Activated naive CD4-positive, alpha-beta T cell treated with anti-CD3 and anti-CD28 coated beads, Interleukin-2, amount 50 U/mL, for 72 hours (primary cell): ENCODE measurements around the gene VRK1. TPM values are rescaled to one million over a fixed set of nuclear protein-coding genes. Genes with fewer than 3 reads are reported as not detected.
"Not testable (repeated sequence)": the region's sequence is repeated elsewhere in the genome, so short reads cannot be mapped to it uniquely, and the experiment has no call there.

Source experiments
- ATAC-seq, 2 donors: fragments of 150-1000 bp; cut with Tn5 transposase; 2 replicates each; pipeline ENCODE4 v1.10.0; 2021; ENCODE audit warnings: mild to moderate bottlenecking in 2 of 2, moderate library complexity in 2 of 2
- DNase-seq, 2 donors: peaks; one replicate each; pipeline ENCODE4 v3.0.0; 2021 to 2022; ENCODE audit warnings: low spot score in 2 of 2
- H3K27ac Mint-ChIP-seq, 2 donors: one replicate each; pipeline ENCODE4 v1.8.0; 2022; ENCODE audit warnings: mild to moderate bottlenecking in 2 of 2, mixed read lengths in 2 of 2
- H3K36me3 Mint-ChIP-seq, 2 donors: one replicate each; pipeline ENCODE4 v1.8.0; 2022; ENCODE audit warnings: mixed read lengths in 2 of 2
- H3K9me3 Mint-ChIP-seq, 2 donors: one replicate each; pipeline ENCODE4 v1.8.0; 2022; ENCODE audit warnings: mixed read lengths in 2 of 2
- total RNA-seq, 2 donors: library from RNA; stranded (reverse); gene quantifications; one replicate each; pipeline ENCODE4 v1.2.3, GENCODE V29; 2022

Gene VRK1
- total RNA-seq, 2 donors from 2014 or later, result 51.7 to 63.1 TPM

DNA sequence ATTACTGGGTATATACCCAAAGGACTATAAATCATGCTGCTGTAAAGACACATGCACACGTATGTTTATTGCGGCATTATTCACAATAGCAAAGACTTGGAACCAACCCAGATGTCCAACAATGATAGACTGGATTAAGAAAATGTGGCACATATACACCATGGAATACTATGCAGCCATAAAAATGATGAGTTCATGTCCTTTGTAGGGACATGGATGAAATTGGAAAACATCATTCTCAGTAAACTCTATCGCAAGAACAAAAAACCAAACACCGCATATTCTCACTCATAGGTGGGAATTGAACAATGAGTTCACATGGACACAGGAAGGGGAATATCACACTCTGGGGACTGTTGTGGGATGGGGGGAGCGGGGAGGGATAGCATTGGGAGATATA is 86.8 kb downstream of the VRK1 start:
- H3K27ac Mint-ChIP-seq, DNase-seq, ATAC-seq, H3K9me3 Mint-ChIP-seq: not testable (repeated sequence)
- H3K36me3 Mint-ChIP-seq, result peaks cover 12 to 30% of the 10 kb centered on the region in 2 donors

DNA sequence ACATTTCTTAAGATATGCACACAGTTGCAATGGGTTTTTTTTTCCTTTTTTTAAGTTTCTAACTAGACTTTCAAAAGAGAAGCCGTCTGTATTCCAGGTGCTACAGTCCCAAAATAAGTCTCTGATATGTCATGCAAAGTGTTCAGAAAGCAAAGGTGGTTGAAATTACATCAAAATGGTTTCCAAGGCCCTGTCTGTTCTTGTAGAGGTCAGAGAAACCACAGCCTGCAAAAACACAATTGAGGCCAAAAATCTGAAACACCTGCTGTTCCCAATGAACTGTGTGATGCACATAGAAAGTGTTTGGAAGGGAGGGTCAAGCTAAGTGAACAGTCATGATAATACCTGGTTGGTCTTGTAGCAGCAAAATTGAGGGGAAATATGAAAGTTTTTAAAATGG is 91.0 kb downstream of the VRK1 start:
- ATAC-seq (no peak), DNase-seq (no peak)
- Mint-ChIP-seq H3K9me3 (no peaks in the 10 kb centered on the region), H3K36me3 (no peaks in the 10 kb centered on the region), H3K27ac (no peak overlapping the region)

- H3K27ac Mint-ChIP-seq, result no peak overlapping the region
- no peaks in the 10 kb centered on the region for H3K9me3 Mint-ChIP-seq
- DNase-seq, result no peak
- H3K36me3 Mint-ChIP-seq, result no peaks in the 10 kb centered on the region
- ATAC-seq, result no peak
Measured at GRCh38 chr14:96888593-96888992, 91.4 kb downstream of the VRK1 start.

DNA sequence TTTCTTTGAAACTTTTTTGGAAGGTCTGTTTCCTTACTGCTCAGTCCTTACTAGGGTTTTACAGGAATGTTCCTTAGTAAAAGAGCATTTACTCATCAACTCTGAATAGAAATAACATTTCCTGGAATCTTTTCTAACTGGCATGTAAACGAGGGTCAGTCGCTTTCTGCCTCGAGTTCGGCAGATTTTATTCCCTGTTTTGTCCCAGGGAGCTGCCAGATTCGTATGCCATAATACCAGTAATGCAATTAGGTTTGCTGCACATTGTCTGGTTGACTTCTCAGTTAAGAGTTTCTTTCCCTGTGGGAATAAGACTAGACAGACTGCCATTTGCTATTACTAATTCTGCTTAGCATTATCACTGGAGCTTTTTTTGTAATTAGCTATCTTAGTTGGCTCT is 91.9 kb downstream of the VRK1 start:
- DNase-seq (no peak), ATAC-seq (no peak)
- Mint-ChIP-seq H3K27ac (no peak overlapping the region), H3K36me3 (no peaks in the 10 kb centered on the region), H3K9me3 (no peaks in the 10 kb centered on the region)

DNA sequence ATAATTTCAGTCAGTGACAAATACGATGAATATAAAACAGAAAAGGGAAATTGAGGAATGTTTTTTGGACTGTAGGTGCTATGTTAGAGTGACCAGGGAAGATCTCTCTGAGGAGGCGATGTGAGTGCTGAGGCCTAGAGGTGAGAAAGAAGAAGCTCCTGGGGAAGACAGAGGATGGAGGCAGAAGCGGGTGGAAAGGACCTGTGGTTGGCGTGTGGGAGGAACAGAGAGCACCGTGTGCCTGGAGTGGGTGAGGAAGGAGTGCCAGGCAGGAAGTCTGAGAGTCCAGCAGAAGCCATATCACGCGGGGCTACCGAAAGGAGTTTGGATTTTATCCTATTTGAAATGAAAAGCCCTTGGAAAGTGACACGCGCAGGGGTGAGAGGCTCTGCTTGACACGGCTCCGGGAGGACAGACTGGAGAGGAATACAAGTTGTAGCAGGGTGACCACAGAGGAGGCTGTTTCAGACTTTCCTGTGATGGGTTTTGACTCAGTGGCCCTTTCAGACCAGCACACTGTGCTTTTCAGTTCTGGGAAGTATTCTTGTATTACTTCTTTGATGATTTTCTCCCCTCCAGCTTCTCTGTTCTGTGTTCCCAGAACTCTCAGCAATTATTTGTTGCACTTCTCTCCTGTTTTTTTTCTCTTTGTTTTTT is 96.9 kb downstream of the VRK1 start:
- peak; percentile 75 to 88 for ATAC-seq
- Mint-ChIP-seq H3K27ac (peak overlapping the region; percentile 57 to 70), H3K36me3 (peaks cover 0 to 9% of the 10 kb centered on the region in 2 donors), H3K9me3 (no peaks in the 10 kb centered on the region)
- peak in 1 of 2 donors; percentile 4 for DNase-seq

- ATAC-seq (no peak), DNase-seq (no peak)
- peaks cover 0 to 9% of the 10 kb centered on the region in 2 donors for H3K36me3 Mint-ChIP-seq
- H3K27ac Mint-ChIP-seq, result peak overlapping the region in 1 of 2 donors; percentile 52
- no peaks in the 10 kb centered on the region for H3K9me3 Mint-ChIP-seq
Measured at GRCh38 chr14:96894966-96895365, 97.8 kb downstream of the VRK1 start.

GRCh38 chr14:96895658-96896271 is 98.6 kb downstream of the VRK1 start:
- ATAC-seq, result no peak
- DNase-seq, result no peak
- peaks cover 0 to 9% of the 10 kb centered on the region in 2 donors for H3K36me3 Mint-ChIP-seq
- H3K27ac Mint-ChIP-seq, result no peak overlapping the region
- H3K9me3 Mint-ChIP-seq, result no peaks in the 10 kb centered on the region

DNA sequence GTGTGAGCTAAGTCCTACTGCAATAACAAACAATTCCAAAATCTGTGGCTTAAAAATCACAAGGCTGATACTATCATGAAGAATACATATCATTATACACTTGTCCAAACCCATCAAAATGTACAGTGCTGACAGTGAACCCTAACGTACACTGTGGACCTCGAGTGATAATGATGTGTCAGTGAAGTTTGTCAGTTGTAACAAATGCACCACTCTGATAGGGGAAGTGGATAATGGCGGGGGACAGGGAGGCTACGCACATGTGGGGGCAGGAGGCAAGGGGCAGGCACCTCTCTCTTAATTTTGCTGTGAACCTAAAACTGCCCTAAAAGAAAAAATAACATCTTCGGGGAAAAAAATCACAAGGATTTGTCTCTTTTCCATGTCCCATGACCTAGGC is 100.0 kb downstream of the VRK1 start:
- H3K9me3 Mint-ChIP-seq, result no peaks in the 10 kb centered on the region
- H3K36me3 Mint-ChIP-seq, result peaks cover 0 to 9% of the 10 kb centered on the region in 2 donors
- ATAC-seq, result no peak
- DNase-seq, result no peak
- H3K27ac Mint-ChIP-seq, result no peak overlapping the region

- DNase-seq, result no peak
- Mint-ChIP-seq H3K36me3 (peaks cover 0 to 7% of the 10 kb centered on the region in 2 donors), H3K9me3 (no peaks in the 10 kb centered on the region), H3K27ac (no peak overlapping the region)
- ATAC-seq, result no peak
Measured at GRCh38 chr14:96901227-96901626, 104.0 kb downstream of the VRK1 start.

- Mint-ChIP-seq H3K9me3 (no peaks in the 10 kb centered on the region), H3K27ac (no peak overlapping the region), H3K36me3 (peaks cover 0 to 7% of the 10 kb centered on the region in 2 donors)
- ATAC-seq, result no peak
- no peak for DNase-seq
Measured at GRCh38 chr14:96902004-96902403, 104.8 kb downstream of the VRK1 start.

GRCh38 chr14:96903444-96904023 is 106.4 kb downstream of the VRK1 start:
- peaks cover 4 to 11% of the 10 kb centered on the region in 2 donors for H3K36me3 Mint-ChIP-seq
- no peak for ATAC-seq
- no peak for DNase-seq
- H3K27ac Mint-ChIP-seq, result no peak overlapping the region
- H3K9me3 Mint-ChIP-seq, result peaks cover 6% of the 10 kb centered on the region in 2 donors

- H3K36me3 Mint-ChIP-seq, result peaks cover 9 to 18% of the 10 kb centered on the region in 2 donors
- H3K9me3 Mint-ChIP-seq, result peaks cover 7 to 8% of the 10 kb centered on the region in 2 donors
- no peak overlapping the region for H3K27ac Mint-ChIP-seq
- DNase-seq (no peak), ATAC-seq (no peak)
Measured at GRCh38 chr14:96904201-96904600, 107.0 kb downstream of the VRK1 start.

DNA sequence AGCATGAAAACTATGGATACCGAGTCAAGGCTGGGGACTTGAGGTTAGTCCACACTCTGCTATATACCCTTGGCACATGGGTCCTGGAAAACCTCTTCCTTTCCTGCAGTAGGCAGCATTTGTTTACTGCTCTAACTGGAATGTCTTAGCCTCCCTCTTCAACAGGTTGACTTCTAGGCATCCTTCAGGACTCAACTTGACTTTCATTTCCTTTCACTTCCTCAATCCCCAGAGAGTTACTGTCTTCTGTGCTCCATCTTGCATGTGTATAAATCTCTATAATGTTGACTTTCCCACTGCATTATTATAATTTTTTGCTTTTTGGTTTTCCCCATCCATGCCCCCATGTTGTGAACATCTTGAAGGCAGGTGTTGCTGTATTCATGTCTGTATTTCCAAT is 107.9 kb downstream of the VRK1 start:
- peak overlapping the region in 1 of 2 donors; percentile 7 for H3K27ac Mint-ChIP-seq
- H3K9me3 Mint-ChIP-seq, result peaks cover 11 to 12% of the 10 kb centered on the region in 2 donors
- ATAC-seq (no peak), DNase-seq (no peak)
- H3K36me3 Mint-ChIP-seq, result peaks cover 18 to 26% of the 10 kb centered on the region in 2 donors

GRCh38 chr14:96905825-96906224 is 108.6 kb downstream of the VRK1 start:
- Mint-ChIP-seq H3K36me3 (peaks cover 24 to 26% of the 10 kb centered on the region in 2 donors), H3K9me3 (peaks cover 13% of the 10 kb centered on the region in 2 donors), H3K27ac (no peak overlapping the region)
- ATAC-seq, result no peak
- no peak for DNase-seq

GRCh38 chr14:96906434-96906833 is 109.3 kb downstream of the VRK1 start:
- peaks cover 24 to 26% of the 10 kb centered on the region in 2 donors for H3K36me3 Mint-ChIP-seq
- H3K27ac Mint-ChIP-seq, result no peak overlapping the region
- DNase-seq (no peak), ATAC-seq (no peak)
- peaks cover 13% of the 10 kb centered on the region in 2 donors for H3K9me3 Mint-ChIP-seq

GRCh38 chr14:96909841-96910364 is 112.7 kb downstream of the VRK1 start:
- Mint-ChIP-seq H3K27ac (no peak overlapping the region), H3K9me3 (peaks cover 13 to 23% of the 10 kb centered on the region in 2 donors), H3K36me3 (peaks cover 26% of the 10 kb centered on the region in 2 donors)
- DNase-seq, result no peak
- no peak for ATAC-seq

DNA sequence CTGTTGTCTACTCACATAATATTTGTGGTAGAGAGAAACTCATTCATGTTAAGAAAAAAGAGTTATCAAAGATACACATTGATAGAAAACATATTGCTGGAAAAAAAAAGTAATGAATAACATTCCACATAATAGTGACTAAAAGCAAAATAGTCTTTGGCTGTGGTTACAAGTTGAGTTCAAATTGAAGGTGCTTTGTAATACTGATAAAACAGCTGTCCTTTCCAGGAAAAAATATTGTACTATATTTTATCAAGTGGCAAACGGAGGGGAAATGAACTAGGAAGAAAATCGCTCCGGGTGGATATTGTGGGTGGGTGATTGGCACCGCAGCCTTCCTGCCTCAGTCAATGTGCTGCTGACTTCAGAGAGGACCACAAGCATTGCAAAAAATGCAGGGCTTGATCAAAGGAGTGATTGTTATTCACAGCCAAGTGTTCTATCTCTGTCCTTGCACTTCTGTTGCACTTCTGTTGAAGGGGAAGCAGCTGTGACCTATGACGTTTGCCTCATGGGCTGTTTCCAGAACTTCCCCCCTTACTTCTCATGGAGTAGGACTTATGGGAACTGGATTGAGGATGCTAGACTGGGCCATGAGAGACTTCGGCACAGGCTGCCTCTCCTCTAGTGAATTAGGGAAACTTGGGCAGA is 114.4 kb downstream of the VRK1 start:
- H3K9me3 Mint-ChIP-seq, result peaks cover 13 to 23% of the 10 kb centered on the region in 2 donors
- H3K27ac Mint-ChIP-seq, result no peak overlapping the region
- peaks cover 31 to 40% of the 10 kb centered on the region in 2 donors for H3K36me3 Mint-ChIP-seq
- DNase-seq (no peak), ATAC-seq (peak in 1 of 2 donors; percentile 71)
